GM10266 (cell line): ENCODE results near the gene TRPC4AP.

Experiments
- DNase-seq: peaks from one replicate; pipeline ENCODE4 v3.0.0; 2012; ENCODE audit errors: extremely low spot score
- TF ChIP-seq, protein P1 (sequence below): IDR thresholded peaks from 2 replicates; pipeline ENCODE4 v1.5.1; 2012; ENCODE audit warnings: mild to moderate bottlenecking, low read depth; ENCODE audit not compliant: control insufficient read depth, insufficient read depth; ENCODE audit errors: missing control alignments

The TRPC4AP gene

DNA sequence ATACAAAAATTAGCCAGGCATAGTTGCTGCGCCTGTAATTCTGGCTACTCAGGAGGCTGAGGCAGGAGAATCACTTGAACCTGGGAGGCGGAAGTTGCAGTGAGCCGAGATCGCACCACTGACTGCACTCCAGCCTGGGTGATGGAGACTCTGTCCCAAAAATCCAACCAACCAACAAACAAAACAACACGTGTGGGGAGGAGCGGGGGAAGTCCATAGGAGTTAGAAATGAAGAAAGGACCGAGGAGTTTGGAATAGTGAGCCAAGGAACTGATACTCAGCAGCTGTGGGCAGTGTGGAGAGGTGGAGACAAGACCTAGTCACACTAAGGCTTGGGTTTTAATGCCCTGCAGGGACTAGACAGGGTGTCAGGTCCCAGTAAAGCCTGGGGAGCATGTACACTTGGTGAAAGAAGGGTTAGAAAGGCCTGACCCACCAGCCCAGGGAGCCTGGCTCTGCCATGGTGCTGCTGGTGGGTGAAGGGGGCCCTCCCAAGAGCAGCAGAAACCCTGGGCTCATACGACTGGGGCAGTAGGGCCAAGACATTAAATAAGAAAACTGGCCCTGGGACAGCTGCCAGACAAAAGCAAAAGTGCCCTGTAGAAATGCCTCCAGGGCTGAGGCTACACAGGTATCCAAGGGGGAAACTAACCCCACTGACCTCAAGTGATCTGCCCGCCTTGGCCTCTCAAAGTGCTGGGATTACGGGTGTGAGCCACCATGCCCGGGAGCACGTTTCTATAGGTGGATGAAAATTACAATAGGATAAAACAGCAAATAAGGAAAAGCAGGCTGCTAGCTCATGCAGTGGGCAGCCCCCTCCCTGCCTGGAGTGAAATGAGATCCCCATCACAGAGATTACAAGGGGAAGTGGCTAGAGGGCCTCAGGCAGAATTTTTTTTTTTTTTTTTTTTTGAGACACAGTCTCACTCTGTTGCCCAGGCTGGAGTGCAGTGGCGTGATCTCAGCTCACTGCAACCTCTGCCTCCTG lies 78.9 kb downstream of the TRPC4AP start:
- DNase-seq: no peak
- TF ChIP-seq, protein P1, sequence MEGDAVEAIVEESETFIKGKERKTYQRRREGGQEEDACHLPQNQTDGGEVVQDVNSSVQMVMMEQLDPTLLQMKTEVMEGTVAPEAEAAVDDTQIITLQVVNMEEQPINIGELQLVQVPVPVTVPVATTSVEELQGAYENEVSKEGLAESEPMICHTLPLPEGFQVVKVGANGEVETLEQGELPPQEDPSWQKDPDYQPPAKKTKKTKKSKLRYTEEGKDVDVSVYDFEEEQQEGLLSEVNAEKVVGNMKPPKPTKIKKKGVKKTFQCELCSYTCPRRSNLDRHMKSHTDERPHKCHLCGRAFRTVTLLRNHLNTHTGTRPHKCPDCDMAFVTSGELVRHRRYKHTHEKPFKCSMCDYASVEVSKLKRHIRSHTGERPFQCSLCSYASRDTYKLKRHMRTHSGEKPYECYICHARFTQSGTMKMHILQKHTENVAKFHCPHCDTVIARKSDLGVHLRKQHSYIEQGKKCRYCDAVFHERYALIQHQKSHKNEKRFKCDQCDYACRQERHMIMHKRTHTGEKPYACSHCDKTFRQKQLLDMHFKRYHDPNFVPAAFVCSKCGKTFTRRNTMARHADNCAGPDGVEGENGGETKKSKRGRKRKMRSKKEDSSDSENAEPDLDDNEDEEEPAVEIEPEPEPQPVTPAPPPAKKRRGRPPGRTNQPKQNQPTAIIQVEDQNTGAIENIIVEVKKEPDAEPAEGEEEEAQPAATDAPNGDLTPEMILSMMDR: no peak

DNA sequence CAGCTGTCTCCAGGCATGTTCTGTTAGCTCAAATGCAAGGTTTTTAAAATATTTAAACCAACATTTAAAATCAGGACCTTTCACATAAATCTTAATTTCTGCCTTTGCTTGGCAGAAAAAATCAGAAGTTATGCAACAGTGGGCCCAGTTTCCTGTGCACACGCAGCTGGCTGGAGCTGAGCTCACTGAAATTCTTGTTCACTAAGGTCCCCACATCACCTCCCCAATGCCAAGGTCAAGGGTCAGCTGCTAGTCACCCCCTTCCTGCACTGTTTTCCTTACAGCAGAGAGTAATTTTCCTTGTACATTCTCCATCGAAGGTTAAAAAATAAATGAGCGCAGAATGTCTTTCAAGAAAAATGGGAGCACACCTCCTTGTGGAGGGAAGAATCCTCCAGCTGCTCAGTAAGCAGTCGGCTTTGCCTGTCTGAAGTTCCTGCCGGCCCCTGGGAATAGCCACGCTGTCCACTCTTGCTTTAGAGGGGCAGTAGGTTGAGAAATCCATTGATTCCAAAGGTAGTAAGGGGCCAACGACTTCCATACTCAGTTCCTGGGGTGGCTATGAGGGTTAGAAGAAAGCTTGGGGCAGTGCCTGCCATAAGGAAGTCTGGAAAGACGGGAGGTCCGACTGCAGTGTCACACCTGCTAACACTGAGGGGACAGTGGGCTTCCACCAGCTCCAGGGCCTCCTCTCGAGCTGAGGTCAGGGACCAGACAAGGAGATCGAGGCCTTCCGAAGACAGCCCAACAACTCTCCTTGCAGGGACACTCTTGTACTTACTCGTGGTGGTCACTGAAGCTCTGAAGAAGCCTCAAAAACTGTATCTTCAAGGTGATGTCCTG lies 80.2 kb downstream of the TRPC4AP start:
- DNase-seq: no peak

DNA sequence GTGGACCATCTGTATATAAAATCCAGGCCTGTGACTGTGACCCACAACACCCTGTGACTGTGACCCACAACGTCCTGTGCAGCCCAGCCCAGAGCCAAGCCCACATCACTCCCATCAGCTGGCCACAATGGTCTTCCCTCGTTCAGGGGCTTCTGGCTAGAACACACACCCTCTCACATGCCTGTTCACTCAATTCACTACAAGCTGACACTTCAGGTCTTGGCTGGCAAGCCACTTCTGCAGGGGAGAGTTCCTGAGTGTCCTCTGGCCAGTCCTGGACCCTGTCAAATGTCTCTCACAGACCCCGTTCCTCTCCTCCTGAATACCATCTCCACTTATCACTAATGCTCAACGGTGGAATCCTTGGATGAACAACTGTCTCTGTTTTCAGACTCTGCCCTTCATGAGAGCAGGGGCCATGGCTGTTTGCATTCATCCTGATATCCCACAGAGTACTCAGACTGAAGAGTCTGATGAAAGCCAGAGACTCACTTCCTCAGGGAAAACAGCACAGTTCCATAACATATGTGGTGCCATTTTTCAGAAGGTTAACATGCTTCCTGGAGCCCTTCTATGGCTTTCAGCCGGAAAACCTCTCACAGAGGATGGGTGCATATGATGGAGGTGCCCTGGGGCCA lies 80.9 kb downstream of the TRPC4AP start:
- DNase-seq: no peak
- TF ChIP-seq, protein P1: no peak

More for the DNA sequence above, 80.2 kb downstream of the TRPC4AP start:
- TF ChIP-seq, protein P1: no peak

DNA sequence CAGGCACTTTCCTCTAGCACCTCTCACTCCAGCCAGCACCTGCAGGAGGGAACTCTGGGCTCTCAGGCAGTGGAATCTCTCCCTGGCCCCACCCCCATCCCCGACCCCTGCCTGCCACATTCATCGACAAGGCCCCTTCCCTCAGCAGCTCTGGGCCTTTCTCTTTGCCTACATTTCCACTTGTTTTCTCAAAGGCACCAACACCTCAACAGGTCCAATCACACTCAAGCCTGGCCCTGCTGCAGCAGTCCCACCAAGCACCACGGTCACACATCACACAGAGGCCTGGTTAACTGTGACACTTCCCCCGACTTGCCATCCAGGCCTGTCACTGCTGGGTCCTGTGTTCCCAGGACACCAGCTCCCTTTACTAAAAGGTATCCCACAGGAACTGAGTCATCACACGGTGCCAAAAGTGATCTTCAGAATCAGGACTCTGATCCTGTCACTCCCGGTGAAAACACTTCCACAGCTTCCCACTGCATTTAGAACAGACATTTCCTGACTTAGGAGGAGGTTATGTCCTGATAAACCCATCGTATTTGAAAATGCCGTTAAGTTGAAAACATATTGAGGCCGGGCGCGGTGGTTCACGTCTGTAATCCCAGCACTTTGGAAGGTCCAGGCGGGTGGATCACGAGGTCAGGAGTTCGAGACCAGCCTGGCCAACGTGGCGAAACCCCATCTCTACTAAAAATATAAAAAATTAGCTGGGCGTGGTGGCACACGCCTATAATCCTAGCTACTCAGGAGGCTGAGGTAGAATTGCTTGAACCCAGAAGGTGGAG lies 82.0 kb downstream of the TRPC4AP start:
- TF ChIP-seq, protein P1: no peak
- no peak for DNase-seq

DNA sequence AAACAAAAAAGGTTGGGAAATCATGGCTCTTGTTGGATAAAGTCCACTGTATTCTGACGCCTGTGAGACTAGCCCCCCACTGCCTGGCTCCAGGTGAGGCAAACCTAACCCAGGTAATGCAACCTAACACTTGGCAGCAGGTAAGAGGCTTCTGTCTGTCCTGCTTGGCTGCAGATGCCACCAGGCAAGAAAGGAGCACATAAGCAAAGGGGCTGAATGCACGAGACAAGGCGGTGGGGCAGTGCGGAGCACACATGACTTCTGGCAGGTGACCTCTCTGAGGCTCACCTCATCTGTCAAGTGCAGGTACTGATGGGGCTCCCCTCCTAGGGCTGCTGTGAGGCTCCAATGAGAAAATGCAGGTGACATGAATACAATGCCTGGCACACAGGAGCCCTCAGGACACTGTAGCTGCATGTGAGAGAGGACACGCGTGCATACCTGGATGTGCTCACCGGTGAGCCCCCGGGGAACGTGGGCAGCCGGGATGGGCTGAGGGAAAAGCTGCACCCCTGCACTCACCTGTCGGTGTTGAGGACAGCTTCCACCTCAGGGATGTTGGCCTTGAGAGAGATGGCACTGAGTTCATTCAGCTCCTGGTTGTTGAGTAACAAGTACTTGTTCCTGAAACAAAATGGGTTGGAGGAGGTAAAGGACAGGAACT lies 82.8 kb downstream of the TRPC4AP start:
- TF ChIP-seq, protein P1: no peak
- no peak for DNase-seq
